HepG2 (cell line): ENCODE data around the gene PLA2G4D. TPM values are rescaled to one million over a fixed set of nuclear protein-coding genes. Genes with fewer than 3 reads are reported as not detected.

Experiments used
- EED ChIP-seq: sonication (generic); formaldehyde crosslinking; IDR thresholded peaks from 2 replicates; pipeline ENCODE4 v1.5.0; 2020; ENCODE audit warnings: mild to moderate bottlenecking, missing genetic modification reagents
- FOXA1 ChIP-seq, 2 experiments: fragments of 450-650 bp in 1 of 2; sonication (generic) in 1 of 2; formaldehyde crosslinking in 1 of 2; IDR thresholded peaks; 2 replicates each; pipeline versions ENCODE4 v1.4.0 to v1.6.1; 2016 to 2020; ENCODE audit warnings: missing genetic modification reagents in 1 of 2
- HDAC1 ChIP-seq: sonication (generic); formaldehyde crosslinking; IDR thresholded peaks from 2 replicates; pipeline ENCODE4 v1.5.1; 2020; ENCODE audit warnings: mild to moderate bottlenecking, missing genetic modification reagents
- SALL1 ChIP-seq: sonication (generic); formaldehyde crosslinking; IDR thresholded peaks from 2 replicates; pipeline ENCODE4 v1.8.0; 2022; ENCODE audit warnings: mild to moderate bottlenecking, missing genetic modification reagents
- TBX2 ChIP-seq: sonication (generic); formaldehyde crosslinking; IDR thresholded peaks from 2 replicates; pipeline ENCODE4 v1.5.0; 2020; ENCODE audit warnings: missing genetic modification reagents, mild to moderate bottlenecking, borderline replicate concordance
- ZNF207 ChIP-seq: fragments of 450-650 bp; IDR thresholded peaks from 2 replicates; pipeline ENCODE4 v1.6.1; 2016; ENCODE audit warnings: antibody characterized with exemption, borderline replicate concordance
- ZNF44 ChIP-seq: sonication (generic); formaldehyde crosslinking; IDR thresholded peaks from 2 replicates; pipeline ENCODE4 v1.5.1; 2020; ENCODE audit warnings: mild to moderate bottlenecking, missing genetic modification reagents
- ZNF672 ChIP-seq: sonication (generic); formaldehyde crosslinking; IDR thresholded peaks from 2 replicates; pipeline ENCODE4 v1.8.1; 2022; ENCODE audit warnings: missing genetic modification reagents
- ZNF850 ChIP-seq: sonication (generic); formaldehyde crosslinking; conservative IDR thresholded peaks from 2 replicates; pipeline ENCODE4 v1.9.0; 2021; ENCODE audit warnings: mild to moderate bottlenecking, missing genetic modification reagents
- polyA plus RNA-seq, 8 experiments: library from polyadenylated mRNA; depleted of rRNA in 3 of 8; stranded (reverse) in 7 of 8; unstranded in 1 of 8; fragments of >200 nt; fragmentation: Illumina TruSeq in 4 of 8; extraction: Trizol in 4 of 8; gene quantifications; 2 replicates each; pipeline versions ENCODE4 v1.2.1 to v1.2.3, GENCODE V29; 2011 to 2016; ENCODE audit warnings: low read depth in 4 of 8, missing spikeins in 1 of 8, mixed read lengths in 1 of 8; ENCODE audit not compliant: insufficient read depth in 1 of 8
- total RNA-seq, 5 experiments: library from RNA; depleted of rRNA; stranded (reverse); fragments of >200 nt; fragmentation: Illumina TruSeq; extraction: Trizol; gene quantifications; 2 replicates each; pipeline ENCODE4 v1.2.3, GENCODE V29; 2016; ENCODE audit warnings: low read depth in 1 of 5
- TF ChIP-seq, protein P1 (sequence below): sonication (generic); formaldehyde crosslinking; IDR thresholded peaks from 2 replicates; pipeline ENCODE4 v1.5.1; 2020; ENCODE audit warnings: mild to moderate bottlenecking, moderate library complexity, missing genetic modification reagents
- TF ChIP-seq, protein P2 (sequence below): IDR thresholded peaks from 2 replicates; pipeline ENCODE4 v1.6.1; 2016; ENCODE audit warnings: mild to moderate bottlenecking
- TF ChIP-seq, protein P3 (sequence below): IDR thresholded peaks from 2 replicates; pipeline ENCODE4 v1.6.1; 2018; ENCODE audit warnings: missing genetic modification reagents, mild to moderate bottlenecking, missing compliant biosample characterization
- TF ChIP-seq, protein P4 (sequence below): sonication (generic); formaldehyde crosslinking; IDR thresholded peaks from 2 replicates; pipeline ENCODE4 v1.5.0; 2020; ENCODE audit warnings: mild to moderate bottlenecking, missing genetic modification reagents, borderline replicate concordance
- TF ChIP-seq, protein P5 (sequence below): sonication (generic); formaldehyde crosslinking; IDR thresholded peaks from 2 replicates; pipeline ENCODE4 v1.5.1; 2020; ENCODE audit warnings: mild to moderate bottlenecking, missing genetic modification reagents, moderate library complexity

PLA2G4D gene
- total and polyA plus RNA-seq, 2 of the 13 experiments (the other 11 are each of a cell fraction or from before 2014, with no cell fraction given): 0.04 to 0.21 TPM

DNA sequence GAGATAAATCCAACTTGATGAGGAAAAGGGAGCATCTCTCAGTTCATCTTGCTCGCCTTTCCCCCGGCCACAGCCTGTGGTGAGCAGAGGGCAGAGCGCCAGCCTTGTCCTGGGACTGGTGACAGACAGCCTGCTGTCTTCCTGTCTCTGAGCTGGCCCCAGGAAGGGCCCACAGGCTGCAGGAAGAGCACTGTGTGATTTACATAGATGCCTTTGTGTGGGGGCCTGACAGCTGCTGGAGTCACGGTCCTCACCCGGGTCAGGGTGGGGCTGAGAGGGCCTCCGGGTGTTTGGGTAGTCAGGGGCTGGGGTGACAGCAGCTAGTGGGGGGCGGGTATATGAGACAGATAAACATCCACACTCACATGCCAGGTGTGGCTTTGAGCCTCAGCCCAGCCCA is 29.3 kb downstream of the PLA2G4D start (continued):
- TF ChIP-seq, protein P1, sequence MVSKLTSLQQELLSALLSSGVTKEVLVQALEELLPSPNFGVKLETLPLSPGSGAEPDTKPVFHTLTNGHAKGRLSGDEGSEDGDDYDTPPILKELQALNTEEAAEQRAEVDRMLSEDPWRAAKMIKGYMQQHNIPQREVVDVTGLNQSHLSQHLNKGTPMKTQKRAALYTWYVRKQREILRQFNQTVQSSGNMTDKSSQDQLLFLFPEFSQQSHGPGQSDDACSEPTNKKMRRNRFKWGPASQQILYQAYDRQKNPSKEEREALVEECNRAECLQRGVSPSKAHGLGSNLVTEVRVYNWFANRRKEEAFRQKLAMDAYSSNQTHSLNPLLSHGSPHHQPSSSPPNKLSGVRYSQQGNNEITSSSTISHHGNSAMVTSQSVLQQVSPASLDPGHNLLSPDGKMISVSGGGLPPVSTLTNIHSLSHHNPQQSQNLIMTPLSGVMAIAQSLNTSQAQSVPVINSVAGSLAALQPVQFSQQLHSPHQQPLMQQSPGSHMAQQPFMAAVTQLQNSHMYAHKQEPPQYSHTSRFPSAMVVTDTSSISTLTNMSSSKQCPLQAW (CRISPR knock-in tag): no peak
- TF ChIP-seq ZNF672 (CRISPR knock-in tag) (no peak), TBX2 (CRISPR knock-in tag) (peak; percentile 72; the same call in 1 of the 2 replicates), FOXA1 (IDR thresholded peaks at IDR 0.05) (no peak), FOXA1 (CRISPR knock-in tag; IDR thresholded peaks at IDR 0.05) (no peak), ZNF44 (CRISPR knock-in tag) (no peak), HDAC1 (0 out of 2 replicates have a peak, but pooled peaks have one; percentile 30), ZNF850 (CRISPR knock-in tag) (no peak), SALL1 (CRISPR knock-in tag) (peak; percentile 40; the same call in 1 of the 2 replicates), ZNF207 (no peak), EED (no peak)
- TF ChIP-seq, protein P2, sequence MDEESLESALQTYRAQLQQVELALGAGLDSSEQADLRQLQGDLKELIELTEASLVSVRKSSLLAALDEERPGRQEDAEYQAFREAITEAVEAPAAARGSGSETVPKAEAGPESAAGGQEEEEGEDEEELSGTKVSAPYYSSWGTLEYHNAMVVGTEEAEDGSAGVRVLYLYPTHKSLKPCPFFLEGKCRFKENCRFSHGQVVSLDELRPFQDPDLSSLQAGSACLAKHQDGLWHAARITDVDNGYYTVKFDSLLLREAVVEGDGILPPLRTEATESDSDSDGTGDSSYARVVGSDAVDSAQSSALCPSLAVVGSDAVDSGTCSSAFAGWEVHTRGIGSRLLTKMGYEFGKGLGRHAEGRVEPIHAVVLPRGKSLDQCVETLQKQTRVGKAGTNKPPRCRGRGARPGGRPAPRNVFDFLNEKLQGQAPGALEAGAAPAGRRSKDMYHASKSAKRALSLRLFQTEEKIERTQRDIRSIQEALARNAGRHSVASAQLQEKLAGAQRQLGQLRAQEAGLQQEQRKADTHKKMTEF: no peak
- TF ChIP-seq, protein P3, sequence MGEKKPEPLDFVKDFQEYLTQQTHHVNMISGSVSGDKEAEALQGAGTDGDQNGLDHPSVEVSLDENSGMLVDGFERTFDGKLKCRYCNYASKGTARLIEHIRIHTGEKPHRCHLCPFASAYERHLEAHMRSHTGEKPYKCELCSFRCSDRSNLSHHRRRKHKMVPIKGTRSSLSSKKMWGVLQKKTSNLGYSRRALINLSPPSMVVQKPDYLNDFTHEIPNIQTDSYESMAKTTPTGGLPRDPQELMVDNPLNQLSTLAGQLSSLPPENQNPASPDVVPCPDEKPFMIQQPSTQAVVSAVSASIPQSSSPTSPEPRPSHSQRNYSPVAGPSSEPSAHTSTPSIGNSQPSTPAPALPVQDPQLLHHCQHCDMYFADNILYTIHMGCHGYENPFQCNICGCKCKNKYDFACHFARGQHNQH (CRISPR knock-in tag): no peak
- TF ChIP-seq, protein P4, sequence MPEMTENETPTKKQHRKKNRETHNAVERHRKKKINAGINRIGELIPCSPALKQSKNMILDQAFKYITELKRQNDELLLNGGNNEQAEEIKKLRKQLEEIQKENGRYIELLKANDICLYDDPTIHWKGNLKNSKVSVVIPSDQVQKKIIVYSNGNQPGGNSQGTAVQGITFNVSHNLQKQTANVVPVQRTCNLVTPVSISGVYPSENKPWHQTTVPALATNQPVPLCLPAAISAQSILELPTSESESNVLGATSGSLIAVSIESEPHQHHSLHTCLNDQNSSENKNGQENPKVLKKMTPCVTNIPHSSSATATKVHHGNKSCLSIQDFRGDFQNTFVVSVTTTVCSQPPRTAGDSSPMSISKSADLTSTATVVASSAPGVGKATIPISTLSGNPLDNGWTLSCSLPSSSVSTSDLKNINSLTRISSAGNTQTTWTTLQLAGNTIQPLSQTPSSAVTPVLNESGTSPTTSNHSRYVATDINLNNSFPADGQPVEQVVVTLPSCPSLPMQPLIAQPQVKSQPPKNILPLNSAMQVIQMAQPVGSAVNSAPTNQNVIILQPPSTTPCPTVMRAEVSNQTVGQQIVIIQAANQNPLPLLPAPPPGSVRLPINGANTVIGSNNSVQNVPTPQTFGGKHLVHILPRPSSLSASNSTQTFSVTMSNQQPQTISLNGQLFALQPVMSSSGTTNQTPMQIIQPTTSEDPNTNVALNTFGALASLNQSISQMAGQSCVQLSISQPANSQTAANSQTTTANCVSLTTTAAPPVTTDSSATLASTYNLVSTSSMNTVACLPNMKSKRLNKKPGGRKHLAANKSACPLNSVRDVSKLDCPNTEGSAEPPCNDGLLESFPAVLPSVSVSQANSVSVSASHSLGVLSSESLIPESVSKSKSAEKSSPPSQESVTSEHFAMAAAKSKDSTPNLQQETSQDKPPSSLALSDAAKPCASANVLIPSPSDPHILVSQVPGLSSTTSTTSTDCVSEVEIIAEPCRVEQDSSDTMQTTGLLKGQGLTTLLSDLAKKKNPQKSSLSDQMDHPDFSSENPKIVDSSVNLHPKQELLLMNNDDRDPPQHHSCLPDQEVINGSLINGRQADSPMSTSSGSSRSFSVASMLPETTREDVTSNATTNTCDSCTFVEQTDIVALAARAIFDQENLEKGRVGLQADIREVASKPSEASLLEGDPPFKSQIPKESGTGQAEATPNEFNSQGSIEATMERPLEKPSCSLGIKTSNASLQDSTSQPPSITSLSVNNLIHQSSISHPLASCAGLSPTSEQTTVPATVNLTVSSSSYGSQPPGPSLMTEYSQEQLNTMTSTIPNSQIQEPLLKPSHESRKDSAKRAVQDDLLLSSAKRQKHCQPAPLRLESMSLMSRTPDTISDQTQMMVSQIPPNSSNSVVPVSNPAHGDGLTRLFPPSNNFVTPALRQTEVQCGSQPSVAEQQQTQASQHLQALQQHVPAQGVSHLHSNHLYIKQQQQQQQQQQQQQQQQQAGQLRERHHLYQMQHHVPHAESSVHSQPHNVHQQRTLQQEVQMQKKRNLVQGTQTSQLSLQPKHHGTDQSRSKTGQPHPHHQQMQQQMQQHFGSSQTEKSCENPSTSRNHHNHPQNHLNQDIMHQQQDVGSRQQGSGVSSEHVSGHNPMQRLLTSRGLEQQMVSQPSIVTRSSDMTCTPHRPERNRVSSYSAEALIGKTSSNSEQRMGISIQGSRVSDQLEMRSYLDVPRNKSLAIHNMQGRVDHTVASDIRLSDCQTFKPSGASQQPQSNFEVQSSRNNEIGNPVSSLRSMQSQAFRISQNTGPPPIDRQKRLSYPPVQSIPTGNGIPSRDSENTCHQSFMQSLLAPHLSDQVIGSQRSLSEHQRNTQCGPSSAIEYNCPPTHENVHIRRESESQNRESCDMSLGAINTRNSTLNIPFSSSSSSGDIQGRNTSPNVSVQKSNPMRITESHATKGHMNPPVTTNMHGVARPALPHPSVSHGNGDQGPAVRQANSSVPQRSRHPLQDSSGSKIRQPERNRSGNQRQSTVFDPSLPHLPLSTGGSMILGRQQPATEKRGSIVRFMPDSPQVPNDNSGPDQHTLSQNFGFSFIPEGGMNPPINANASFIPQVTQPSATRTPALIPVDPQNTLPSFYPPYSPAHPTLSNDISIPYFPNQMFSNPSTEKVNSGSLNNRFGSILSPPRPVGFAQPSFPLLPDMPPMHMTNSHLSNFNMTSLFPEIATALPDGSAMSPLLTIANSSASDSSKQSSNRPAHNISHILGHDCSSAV (CRISPR knock-in tag): no peak
- TF ChIP-seq, protein P5, sequence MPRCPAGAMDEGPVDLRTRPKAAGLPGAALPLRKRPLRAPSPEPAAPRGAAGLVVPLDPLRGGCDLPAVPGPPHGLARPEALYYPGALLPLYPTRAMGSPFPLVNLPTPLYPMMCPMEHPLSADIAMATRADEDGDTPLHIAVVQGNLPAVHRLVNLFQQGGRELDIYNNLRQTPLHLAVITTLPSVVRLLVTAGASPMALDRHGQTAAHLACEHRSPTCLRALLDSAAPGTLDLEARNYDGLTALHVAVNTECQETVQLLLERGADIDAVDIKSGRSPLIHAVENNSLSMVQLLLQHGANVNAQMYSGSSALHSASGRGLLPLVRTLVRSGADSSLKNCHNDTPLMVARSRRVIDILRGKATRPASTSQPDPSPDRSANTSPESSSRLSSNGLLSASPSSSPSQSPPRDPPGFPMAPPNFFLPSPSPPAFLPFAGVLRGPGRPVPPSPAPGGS (CRISPR knock-in tag): no peak
